Psoas muscle (tissue), 8 donors: ENCODE data around the gene ICE2. TPM values are rescaled to one million over a fixed set of nuclear protein-coding genes. Genes with fewer than 3 reads are reported as not detected.

Experiments used
- ATAC-seq, 4 donors: fragments of 200-7000 bp; cut with Tn5 transposase; one replicate each; pipeline ENCODE4 v1.9.1; 2020; ENCODE audit warnings: moderate library complexity in 3 of 4, mild to moderate bottlenecking in 2 of 4
- DNase-seq, 2 donors: peaks; one replicate each; pipeline ENCODE4 v3.0.0-alpha.2; 2020
- H3K27ac ChIP-seq: fragments of 200-600 bp; one replicate; pipeline ENCODE4 v1.8.0; 2022
- H3K27me3 ChIP-seq, 3 donors: fragments of 200-600 bp in 1 of 3; one replicate each; pipeline versions ENCODE4 v1.6.1 to v1.8.0; 2013 to 2022; ENCODE audit warnings: low read length in 2 of 3, mild to moderate bottlenecking in 2 of 3, moderate library complexity in 1 of 3; ENCODE audit not compliant: insufficient read depth in 3 of 3
- H3K36me3 ChIP-seq, 2 donors: fragments of 200-600 bp in 1 of 2; one replicate each; pipeline versions ENCODE4 v1.6.1 to v1.8.0; 2013 to 2022; ENCODE audit warnings: low read depth in 1 of 2, mild to moderate bottlenecking in 1 of 2, moderate library complexity in 1 of 2; ENCODE audit not compliant: insufficient read depth in 1 of 2
- H3K4me1 ChIP-seq: fragments of 200-600 bp; one replicate; pipeline ENCODE4 v1.8.0; 2022
- H3K4me3 ChIP-seq: fragments of 200-600 bp; one replicate; pipeline ENCODE4 v1.8.0; 2022; ENCODE audit warnings: mild to moderate bottlenecking
- H3K9me3 ChIP-seq: fragments of 200-600 bp; one replicate; pipeline ENCODE4 v1.8.0; 2022
- WGBS, 3 donors: extraction: QIAGEN DNeasy Blood & Tissue Kit; methylation state at CpG; one replicate each; pipeline versions ENCODE4 v1.1.6 to v1.1.7; 2013; 5-methylcytosine and 5-hydroxymethylcytosine counted together
- intact Hi-C, 2 donors: fragments of 100-400 bp; cut with DNase I; formaldehyde crosslinking; loops; one replicate each; pipeline versions ENCODE4 v1.11.0 to v1.14.2; 2022
- polyA plus RNA-seq, 3 donors: library from polyadenylated mRNA; stranded (reverse); fragments of 200-250 nt; gene quantifications; one replicate each; pipeline ENCODE4 v1.2.3, GENCODE V29; 2013
- total RNA-seq, 4 donors: library from RNA; stranded (reverse); fragmentation: NEBNext Ultra II Directional in 2 of 4; extraction: Animal tissue kit (Norgen Biotek cat#: 25700) in 2 of 4; gene quantifications; one replicate each; pipeline versions ENCODE4 v1.2.1 to v1.2.4, GENCODE V29; 2021 to 2023
- TF ChIP-seq, protein P1 (sequence below): fragments of 200-600 bp; IDR thresholded peaks from one replicate; pipeline ENCODE4 v1.8.0; 2022; ENCODE audit warnings: antibody characterized with exemption
- donor health status: healthy with polysubstance abuse.
- donor health status: DM: no; HTN: no; CAD: no; lungs with moderate emphysema.
- donor health status: Bipolar disorder and iron deficiency.
- donor health status: healthy.
- donor health status: DM: yes; HTN: yes; CAD: no.
- donor health status: DM: no; HTN: no; CAD: no.
- donor health status: DM: no; HTN: no; CAD: no.
- donor health status: DM: yes; HTN: yes; CAD: no.

ICE2 gene
- total and polyA plus RNA-seq, 7 donors, result 5.2 to 25.9 (median 20.0) TPM

DNA sequence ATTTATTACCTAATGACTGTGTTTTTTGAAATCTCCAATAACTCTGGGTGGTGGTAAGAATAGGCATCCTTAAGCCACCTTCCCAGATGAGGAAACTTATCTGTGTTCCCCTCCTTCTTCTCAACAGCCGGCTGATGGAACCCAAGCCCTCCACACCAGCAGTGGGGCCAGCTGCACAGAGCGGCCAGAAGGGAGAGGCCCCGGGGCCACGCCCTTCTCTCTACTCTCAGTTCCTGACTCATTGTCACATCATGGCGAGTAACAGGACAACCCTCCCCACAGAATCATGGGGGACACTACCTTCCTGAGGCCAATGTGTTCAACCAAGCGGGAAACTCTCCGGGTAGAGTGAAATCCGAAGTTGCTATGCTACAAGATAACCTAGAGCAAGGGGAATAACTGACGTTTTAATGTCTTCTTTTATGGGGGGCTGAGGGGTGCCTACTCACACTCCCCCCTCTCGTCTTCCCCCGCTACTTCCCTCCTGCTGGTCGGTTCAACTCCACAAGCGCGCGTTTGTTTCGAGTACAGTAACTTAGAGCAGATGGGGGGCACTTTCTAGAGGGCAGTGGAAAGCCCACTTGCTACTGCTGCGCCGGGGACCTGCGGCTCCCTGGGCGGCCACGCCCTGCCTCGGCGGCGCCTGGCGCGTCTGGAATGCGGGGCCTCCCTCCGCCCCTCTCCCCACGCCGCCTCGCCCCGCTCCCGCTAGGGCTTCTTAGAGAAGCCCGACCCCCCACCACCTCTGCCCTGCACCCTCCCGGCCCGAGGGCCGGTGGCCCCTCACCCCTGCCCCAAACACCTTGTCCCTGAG lies 81.8 kb downstream of the ICE2 start:
- DNase-seq (peak; percentile 74 to 90), ATAC-seq (peak; percentile 64 to 80 (median 72))
- H3K4me1 ChIP-seq, result peaks cover 42% of the 10 kb centered on the region
- WGBS, 3 donors, result 8 to 18% (median 10%) methylated on average over 31 to 37 of the region's 37 CpGs
- H3K36me3 ChIP-seq, result peaks cover 8 to 26% of the 10 kb centered on the region in 2 donors
- peak overlapping the region; percentile 93 for H3K27ac ChIP-seq
- no peaks in the 10 kb centered on the region for H3K27me3 ChIP-seq
- intact Hi-C loops, result loop anchor here in 1 of 2 donors (5.0 kb wide), 1 partner anchor 35 kb away; no protein-coding TSS in a partner anchor
- TF ChIP-seq, protein P1, sequence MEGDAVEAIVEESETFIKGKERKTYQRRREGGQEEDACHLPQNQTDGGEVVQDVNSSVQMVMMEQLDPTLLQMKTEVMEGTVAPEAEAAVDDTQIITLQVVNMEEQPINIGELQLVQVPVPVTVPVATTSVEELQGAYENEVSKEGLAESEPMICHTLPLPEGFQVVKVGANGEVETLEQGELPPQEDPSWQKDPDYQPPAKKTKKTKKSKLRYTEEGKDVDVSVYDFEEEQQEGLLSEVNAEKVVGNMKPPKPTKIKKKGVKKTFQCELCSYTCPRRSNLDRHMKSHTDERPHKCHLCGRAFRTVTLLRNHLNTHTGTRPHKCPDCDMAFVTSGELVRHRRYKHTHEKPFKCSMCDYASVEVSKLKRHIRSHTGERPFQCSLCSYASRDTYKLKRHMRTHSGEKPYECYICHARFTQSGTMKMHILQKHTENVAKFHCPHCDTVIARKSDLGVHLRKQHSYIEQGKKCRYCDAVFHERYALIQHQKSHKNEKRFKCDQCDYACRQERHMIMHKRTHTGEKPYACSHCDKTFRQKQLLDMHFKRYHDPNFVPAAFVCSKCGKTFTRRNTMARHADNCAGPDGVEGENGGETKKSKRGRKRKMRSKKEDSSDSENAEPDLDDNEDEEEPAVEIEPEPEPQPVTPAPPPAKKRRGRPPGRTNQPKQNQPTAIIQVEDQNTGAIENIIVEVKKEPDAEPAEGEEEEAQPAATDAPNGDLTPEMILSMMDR, result no peak
- H3K4me3 ChIP-seq, result peak overlapping the region; percentile 80
- no peaks in the 10 kb centered on the region for H3K9me3 ChIP-seq

DNA sequence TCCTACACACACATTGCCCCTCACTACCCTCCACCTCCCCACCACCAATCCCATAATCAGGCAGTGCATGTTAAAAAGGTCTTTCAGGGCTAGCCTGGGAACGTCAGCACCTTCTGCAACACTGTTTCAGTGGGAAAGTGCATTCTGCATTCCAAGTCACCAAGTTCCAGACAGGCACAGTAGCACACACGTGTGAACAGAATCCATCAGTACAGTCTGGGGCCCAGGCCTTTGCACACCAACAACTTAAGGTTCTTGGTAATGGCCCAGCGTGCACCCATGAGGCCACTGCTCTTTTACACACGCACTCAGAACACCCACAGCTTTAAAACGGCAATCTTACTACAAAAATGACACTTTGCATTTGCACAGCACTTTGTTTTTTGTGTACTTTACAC lies 82.4 kb downstream of the ICE2 start:
- TF ChIP-seq, protein P1, result no peak
- Histone ChIP-seq H3K4me3 (peak overlapping the region; percentile 80), H3K27ac (peak overlapping the region; percentile 93), H3K4me1 (peaks cover 48% of the 10 kb centered on the region), H3K36me3 (peaks cover 10 to 26% of the 10 kb centered on the region in 2 donors), H3K9me3 (no peaks in the 10 kb centered on the region), H3K27me3 (no peaks in the 10 kb centered on the region)
- no peak for ATAC-seq
- intact Hi-C loops, result loop anchor here in 1 of 2 donors (5.0 kb wide), 1 partner anchor 34 kb away; no protein-coding TSS in a partner anchor
- DNase-seq, result no peak
- WGBS, 3 donors, result 39 to 62% (median 46%) methylated on average over 5 of the region's 5 CpGs

DNA sequence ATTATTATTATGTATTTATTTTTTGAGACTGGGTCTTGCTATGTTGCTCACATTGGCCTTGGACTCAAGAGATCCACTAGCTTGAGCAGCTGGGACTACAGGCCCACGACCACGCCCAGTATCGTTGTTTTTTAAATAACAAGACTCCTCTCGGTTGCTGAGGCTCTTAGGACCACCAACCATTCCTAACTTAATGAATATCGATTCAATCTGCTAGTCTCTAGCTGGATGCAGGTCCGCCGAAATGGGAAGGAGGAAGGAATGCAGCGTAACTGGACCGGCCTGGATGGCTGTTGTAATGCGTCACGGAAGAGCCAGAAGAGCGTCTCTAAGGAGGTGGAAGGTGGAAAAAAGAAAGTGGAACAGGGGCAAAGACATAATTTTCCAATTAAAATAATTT lies 82.8 kb downstream of the ICE2 start:
- TF ChIP-seq, protein P1, result no peak
- H3K36me3 ChIP-seq, result peaks cover 10 to 26% of the 10 kb centered on the region in 2 donors
- DNase-seq (no peak), ATAC-seq (no peak)
- intact Hi-C loops, result loop anchor here in 1 of 2 donors (5.0 kb wide), 1 partner anchor 34 kb away; no protein-coding TSS in a partner anchor
- H3K9me3 ChIP-seq, result no peaks in the 10 kb centered on the region
- H3K4me3 ChIP-seq, result peak overlapping the region; percentile 80
- 54 to 71% (median 57%) methylated on average over 12 of the region's 12 CpGs for WGBS, 3 donors
- no peaks in the 10 kb centered on the region for H3K27me3 ChIP-seq
- peaks cover 52% of the 10 kb centered on the region for H3K4me1 ChIP-seq
- H3K27ac ChIP-seq, result peak overlapping the region; percentile 93

DNA sequence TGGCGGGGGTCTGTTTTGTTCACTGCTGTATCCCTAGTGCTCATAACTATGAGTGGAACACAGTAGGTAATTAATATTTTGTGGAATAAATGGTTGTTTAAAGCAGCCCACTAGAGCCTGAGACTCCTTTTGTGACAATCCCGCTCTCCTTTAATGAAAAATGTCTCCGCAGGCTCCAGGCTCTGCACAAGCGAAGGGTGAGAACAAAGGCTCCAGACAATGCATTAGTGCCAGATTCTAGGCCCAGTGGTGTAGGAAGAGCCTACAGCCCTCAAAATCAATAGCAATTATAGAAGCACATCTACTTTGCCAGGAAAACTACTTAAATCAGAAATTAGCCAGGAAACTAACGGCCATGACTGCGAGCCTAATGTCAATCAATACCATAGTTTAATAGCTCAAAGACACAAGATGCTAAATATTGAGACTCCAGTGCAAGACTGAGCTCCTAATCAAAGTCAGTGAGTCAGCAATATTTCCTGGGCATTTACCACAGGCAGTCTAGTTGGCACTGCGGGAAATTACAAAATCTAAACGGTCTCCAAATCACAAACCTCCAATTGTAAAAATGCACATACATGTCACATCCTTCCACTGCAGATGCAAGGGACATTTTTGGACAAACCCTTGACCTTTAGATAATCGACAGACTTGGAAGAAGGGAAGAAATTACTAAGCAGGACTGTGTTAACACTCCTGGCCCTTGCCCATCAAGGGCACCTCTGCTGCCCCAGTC lies 83.5 kb downstream of the ICE2 start:
- no peak for ATAC-seq
- Histone ChIP-seq H3K4me3 (peak overlapping the region; percentile 80), H3K9me3 (no peaks in the 10 kb centered on the region), H3K4me1 (peaks cover 58% of the 10 kb centered on the region), H3K27ac (peak overlapping the region; percentile 93), H3K27me3 (no peaks in the 10 kb centered on the region), H3K36me3 (peaks cover 10 to 26% of the 10 kb centered on the region in 2 donors)
- whole genome bisulfite sequencing, 3 donors, result 72 to 78% (median 75%) methylated on average over 9 of the region's 9 CpGs
- TF ChIP-seq, protein P1, result no peak
- no peak for DNase-seq
- intact Hi-C loops, result loop anchor here in 1 of 2 donors (5.0 kb wide), 1 partner anchor 33 kb away; no protein-coding TSS in a partner anchor
